CD4-positive, alpha-beta T cell (primary cell): ENCODE measurements around the gene PDZRN4. TPM values are rescaled to one million over a fixed set of nuclear protein-coding genes. Genes with fewer than 3 reads are reported as not detected.

Source experiments
- ATAC-seq: fragments of 200-7000 bp; cut with Tn5 transposase; one replicate; pipeline ENCODE4 v1.10.0; 2022; ENCODE audit warnings: mild to moderate bottlenecking; ENCODE audit not compliant: poor library complexity
- CTCF ChIA-PET: fragments of 350-600 bp; sonication (Branson Sonifier 250); formaldehyde crosslinking; loops from one replicate; lab custom pipeline; 2021; ENCODE audit warnings: antibody characterized with exemption, inconsistent platforms; lab: Charles Lee
- POLR2A ChIA-PET: fragments of 350-600 bp; sonication (Branson Sonifier 250); formaldehyde crosslinking; loops from one replicate; lab custom pipeline; 2021; ENCODE audit warnings: antibody characterized with exemption, inconsistent platforms; lab: Charles Lee
- DNase-seq, 14 experiments: peaks; one replicate each; pipeline ENCODE4 v3.0.0-alpha.2; 2013 to 2020; ENCODE audit warnings: mixed read lengths in 2 of 14
- H3K27ac ChIP-seq, 2 donors: one replicate each; pipeline versions ENCODE4 v1.5.1 to v1.7.0; 2013; ENCODE audit warnings: low read length in 2 of 2, low read depth in 1 of 2, mild to moderate bottlenecking in 1 of 2
- H3K27me3 ChIP-seq, 2 experiments: 1 replicate in 1 of 2; 2 replicates in 1 of 2; pipeline versions ENCODE4 v1.6.1 to v1.7.0; 2013; ENCODE audit warnings: low read length in 2 of 2, control low read depth in 1 of 2, mild to moderate bottlenecking in 1 of 2, moderate library complexity in 1 of 2; ENCODE audit not compliant: insufficient read depth in 2 of 2, control insufficient read depth in 1 of 2
- H3K36me3 ChIP-seq: one replicate; pipeline ENCODE4 v1.6.1; 2013; ENCODE audit warnings: low read length, control low read depth; ENCODE audit not compliant: insufficient read depth
- H3K4me1 ChIP-seq: one replicate; pipeline ENCODE4 v1.6.1; 2013; ENCODE audit warnings: low read length, control low read depth; ENCODE audit not compliant: insufficient read depth
- H3K4me3 ChIP-seq: one replicate; pipeline ENCODE4 v1.5.1; 2013; ENCODE audit warnings: mild to moderate bottlenecking, low read length, moderate library complexity
- H3K9me3 ChIP-seq, 2 experiments: 1 replicate in 1 of 2; 2 replicates in 1 of 2; pipeline versions ENCODE4 v1.6.1 to v1.7.0; 2013; ENCODE audit warnings: low read length in 2 of 2, mild to moderate bottlenecking in 2 of 2, control low read depth in 1 of 2, moderate library complexity in 1 of 2; ENCODE audit not compliant: control insufficient read depth in 1 of 2, insufficient read depth in 1 of 2
- H3K27ac Mint-ChIP-seq: one replicate; pipeline ENCODE4 v1.8.0; 2020; ENCODE audit warnings: mixed read lengths
- H3K27me3 Mint-ChIP-seq: one replicate; pipeline ENCODE4 v1.8.0; 2021; ENCODE audit warnings: mixed read lengths
- H3K36me3 Mint-ChIP-seq: one replicate; pipeline ENCODE4 v1.8.0; 2021; ENCODE audit warnings: low read depth, mixed read lengths
- H3K4me1 Mint-ChIP-seq: one replicate; pipeline ENCODE4 v1.8.0; 2021; ENCODE audit warnings: low read depth, mixed read lengths
- H3K4me3 Mint-ChIP-seq: one replicate; pipeline ENCODE4 v1.8.0; 2020; ENCODE audit warnings: mild to moderate bottlenecking, mixed read lengths
- H3K9me3 Mint-ChIP-seq: one replicate; pipeline ENCODE4 v1.8.0; 2020; ENCODE audit warnings: mixed read lengths
- intact Hi-C, 2 experiments: fragments of 100-400 bp; cut with DNase I in 1 of 2; cut with micrococcal nuclease in 1 of 2; formaldehyde crosslinking; loops; one replicate each; pipeline versions ENCODE4 v1.15.1 to v1.9.0; 2023 to 2025; cut with DNase I, micrococcal nuclease
- total RNA-seq, 174 experiments: library from RNA in 2 of 174; stranded (reverse) in 2 of 174; gene quantifications; one replicate each; pipeline ENCODE4 v1.2.3 and lab custom pipeline; 2021 to 2026
- TF ChIP-seq, protein P1 (sequence below): fragments of 200-600 bp; IDR thresholded peaks from one replicate; pipeline ENCODE4 v1.8.0; 2022; ENCODE audit warnings: antibody characterized with exemption, mild to moderate bottlenecking

PDZRN4 gene
- total RNA-seq, 2 experiments from 2014 or later = not detected

DNA sequence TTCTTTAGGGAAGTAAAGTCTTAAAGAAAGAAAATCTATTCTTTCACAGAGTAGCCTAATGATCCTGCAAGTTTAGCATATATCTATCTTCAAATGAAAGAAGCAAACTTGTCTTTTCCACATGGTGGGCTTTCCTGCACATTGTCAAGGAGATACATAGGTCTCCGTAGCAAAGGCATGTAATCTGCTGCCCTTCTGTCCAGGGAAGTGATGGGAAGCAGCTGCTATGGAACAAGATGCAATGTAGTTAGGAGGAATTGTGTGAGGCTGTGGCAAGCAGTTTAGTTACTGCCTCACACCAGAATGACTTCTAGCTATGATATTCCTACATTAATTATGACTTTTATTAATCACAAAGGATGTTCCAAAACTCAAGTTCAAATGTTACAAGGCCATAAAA lies 174.4 kb downstream of the PDZRN4 start:
- no peak overlapping the region for H3K4me3 Mint-ChIP-seq
- Histone ChIP-seq H3K4me1 (no peaks in the 10 kb centered on the region), H3K4me3 (no peak overlapping the region), H3K36me3 (no peaks in the 10 kb centered on the region), H3K27me3 (no peaks in the 10 kb centered on the region), H3K9me3 (no peaks in the 10 kb centered on the region), H3K27ac (no peak overlapping the region)
- no peaks in the 10 kb centered on the region for H3K27me3 Mint-ChIP-seq
- CTCF ChIA-PET = interaction anchor here (1.3 kb wide), 1 partner anchor 11 kb away, joined by 3 read pairs; no protein-coding TSS in a partner anchor
- H3K27ac Mint-ChIP-seq = no peak overlapping the region
- TF ChIP-seq, protein P1, sequence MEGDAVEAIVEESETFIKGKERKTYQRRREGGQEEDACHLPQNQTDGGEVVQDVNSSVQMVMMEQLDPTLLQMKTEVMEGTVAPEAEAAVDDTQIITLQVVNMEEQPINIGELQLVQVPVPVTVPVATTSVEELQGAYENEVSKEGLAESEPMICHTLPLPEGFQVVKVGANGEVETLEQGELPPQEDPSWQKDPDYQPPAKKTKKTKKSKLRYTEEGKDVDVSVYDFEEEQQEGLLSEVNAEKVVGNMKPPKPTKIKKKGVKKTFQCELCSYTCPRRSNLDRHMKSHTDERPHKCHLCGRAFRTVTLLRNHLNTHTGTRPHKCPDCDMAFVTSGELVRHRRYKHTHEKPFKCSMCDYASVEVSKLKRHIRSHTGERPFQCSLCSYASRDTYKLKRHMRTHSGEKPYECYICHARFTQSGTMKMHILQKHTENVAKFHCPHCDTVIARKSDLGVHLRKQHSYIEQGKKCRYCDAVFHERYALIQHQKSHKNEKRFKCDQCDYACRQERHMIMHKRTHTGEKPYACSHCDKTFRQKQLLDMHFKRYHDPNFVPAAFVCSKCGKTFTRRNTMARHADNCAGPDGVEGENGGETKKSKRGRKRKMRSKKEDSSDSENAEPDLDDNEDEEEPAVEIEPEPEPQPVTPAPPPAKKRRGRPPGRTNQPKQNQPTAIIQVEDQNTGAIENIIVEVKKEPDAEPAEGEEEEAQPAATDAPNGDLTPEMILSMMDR = no peak
- H3K36me3 Mint-ChIP-seq = no peaks in the 10 kb centered on the region
- no peaks in the 10 kb centered on the region for H3K9me3 Mint-ChIP-seq
- POLR2A ChIA-PET = no interaction called here
- no peaks in the 10 kb centered on the region for H3K4me1 Mint-ChIP-seq
- intact Hi-C loops = no loop called here
- ATAC-seq (no peak), DNase-seq (no peak)

DNA sequence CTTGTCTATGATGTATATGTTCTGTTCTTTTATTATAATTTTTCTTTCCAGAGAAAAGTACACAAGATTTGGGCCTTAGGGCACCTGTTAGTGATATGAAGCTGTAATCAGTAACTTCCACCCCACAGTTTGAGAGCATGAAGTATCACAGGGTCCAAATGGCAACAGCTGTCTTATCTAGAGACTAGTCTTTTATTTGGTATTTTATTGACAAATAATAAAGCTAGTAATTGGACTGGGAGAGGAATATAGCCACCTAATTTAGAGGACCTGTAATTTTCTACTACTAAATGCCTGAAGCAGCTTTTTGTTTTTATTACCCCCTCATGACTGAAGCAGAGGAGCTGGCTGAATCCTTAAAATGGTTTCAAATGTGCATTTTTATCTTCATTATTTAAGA lies 174.8 kb downstream of the PDZRN4 start:
- ATAC-seq (no peak), DNase-seq (no peak)
- H3K27ac ChIP-seq = no peak overlapping the region
- ChIA-PET CTCF (interaction anchor here (1.3 kb wide), 1 partner anchor 12 kb away, joined by 3 read pairs; no protein-coding TSS in a partner anchor), POLR2A (no interaction called here)
- H3K27ac Mint-ChIP-seq = no peak overlapping the region
- no peak overlapping the region for H3K4me3 ChIP-seq
- H3K36me3 Mint-ChIP-seq = no peaks in the 10 kb centered on the region
- no peaks in the 10 kb centered on the region for H3K27me3 ChIP-seq
- H3K4me1 ChIP-seq = no peaks in the 10 kb centered on the region
- no peak overlapping the region for H3K4me3 Mint-ChIP-seq
- H3K36me3 ChIP-seq = no peaks in the 10 kb centered on the region
- H3K27me3 Mint-ChIP-seq = no peaks in the 10 kb centered on the region
- H3K9me3 Mint-ChIP-seq = no peaks in the 10 kb centered on the region
- no peaks in the 10 kb centered on the region for H3K4me1 Mint-ChIP-seq
- TF ChIP-seq, protein P1 = no peak
- no peaks in the 10 kb centered on the region for H3K9me3 ChIP-seq
- intact Hi-C loops = no loop called here

DNA sequence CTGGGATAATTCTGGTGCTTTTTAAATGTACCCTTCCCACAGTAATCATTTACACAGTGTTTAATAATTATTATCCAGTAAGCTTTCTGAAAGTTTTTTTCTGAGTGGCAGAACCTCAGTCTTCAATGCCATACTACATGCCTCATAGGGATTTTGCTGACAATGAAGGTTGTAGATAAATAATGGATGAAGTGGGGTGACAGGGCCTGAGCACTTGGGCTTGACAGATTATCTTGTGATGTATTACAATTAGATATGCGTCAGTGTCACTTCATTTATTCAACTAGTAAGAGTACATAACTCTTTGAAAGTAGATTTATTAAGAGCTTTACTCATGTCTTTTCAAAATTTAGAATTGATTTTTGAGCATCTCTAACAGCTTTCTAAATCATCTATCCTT lies 176.1 kb downstream of the PDZRN4 start:
- ChIA-PET POLR2A (no interaction called here), CTCF (no interaction called here)
- DNase-seq = no peak
- Mint-ChIP-seq H3K27ac (no peak overlapping the region), H3K4me1 (no peaks in the 10 kb centered on the region), H3K27me3 (no peaks in the 10 kb centered on the region), H3K9me3 (no peaks in the 10 kb centered on the region), H3K4me3 (no peak overlapping the region), H3K36me3 (no peaks in the 10 kb centered on the region)
- Histone ChIP-seq H3K4me3 (no peak overlapping the region), H3K4me1 (no peaks in the 10 kb centered on the region), H3K27me3 (no peaks in the 10 kb centered on the region), H3K27ac (no peak overlapping the region), H3K36me3 (no peaks in the 10 kb centered on the region), H3K9me3 (no peaks in the 10 kb centered on the region)
- intact Hi-C loops = no loop called here
- no peak for ATAC-seq
- TF ChIP-seq, protein P1 = no peak
